DND-41 (cell line): ENCODE data around the gene LPCAT1.

Source experiments
- ATAC-seq: fragments of 200-7000 bp; cut with Tn5 transposase; 3 replicates; pipeline ENCODE4 v1.9.1; 2021; ENCODE audit warnings: low read depth; ENCODE audit not compliant: insufficient read depth
- DNase-seq: peaks from one replicate; pipeline ENCODE4 v3.0.0-alpha.2; 2020
- H2AFZ ChIP-seq: 2 replicates; pipeline ENCODE4 v1.6.0; 2012; ENCODE audit warnings: low read depth, low read length
- H3K27ac ChIP-seq: 2 replicates; pipeline ENCODE4 v1.5.1; 2012; ENCODE audit warnings: low read length, inconsistent platforms
- H3K27me3 ChIP-seq: fragments of 200-600 bp; sonication (generic); 2 replicates; pipeline ENCODE4 v1.6.0; 2012; ENCODE audit warnings: low read length, mild to moderate bottlenecking, inconsistent platforms; ENCODE audit not compliant: insufficient read depth, poor library complexity
- H3K36me3 ChIP-seq: 2 replicates; pipeline ENCODE4 v1.5.1; 2012; ENCODE audit warnings: low read length, inconsistent platforms; ENCODE audit not compliant: insufficient read depth
- H3K4me1 ChIP-seq: 2 replicates; pipeline ENCODE4 v1.5.1; 2012; ENCODE audit warnings: mild to moderate bottlenecking, low read length; ENCODE audit not compliant: insufficient read depth
- H3K4me2 ChIP-seq: 2 replicates; pipeline ENCODE4 v1.6.0; 2012; ENCODE audit warnings: mild to moderate bottlenecking, moderate library complexity, low read length, inconsistent platforms; ENCODE audit not compliant: insufficient read depth
- H3K4me3 ChIP-seq, 2 experiments: fragments of 200-600 bp in 1 of 2; shearing (Covaris generic) in 1 of 2; 2 replicates each; pipeline ENCODE4 v1.5.1; 2012 to 2016; ENCODE audit warnings: inconsistent platforms in 2 of 2, low read length in 2 of 2, mild to moderate bottlenecking in 2 of 2, low read depth in 1 of 2, moderate library complexity in 1 of 2
- H3K79me2 ChIP-seq: 2 replicates; pipeline ENCODE4 v1.6.0; 2012; ENCODE audit warnings: low read length, inconsistent platforms; ENCODE audit not compliant: insufficient read depth
- H3K9ac ChIP-seq: 2 replicates; pipeline ENCODE4 v1.6.0; 2012; ENCODE audit warnings: low read depth, mild to moderate bottlenecking, inconsistent platforms, low read length, moderate library complexity
- H3K9me3 ChIP-seq: 2 replicates; pipeline ENCODE4 v1.5.1; 2012; ENCODE audit warnings: low read length, moderate library complexity, mild to moderate bottlenecking, inconsistent platforms; ENCODE audit not compliant: insufficient read depth, severe bottlenecking
- H4K20me1 ChIP-seq: 2 replicates; pipeline ENCODE4 v1.6.0; 2012; ENCODE audit warnings: low read length; ENCODE audit not compliant: insufficient read depth
- CTCF ChIP-seq: IDR thresholded peaks from 2 replicates; pipeline ENCODE4 v1.5.1; 2012; ENCODE audit warnings: borderline replicate concordance, low read length, moderate library complexity, mild to moderate bottlenecking; ENCODE audit not compliant: poor library complexity, severe bottlenecking; ENCODE audit errors: extremely low read depth
- EZH2 ChIP-seq: IDR thresholded peaks from 3 replicates; pipeline ENCODE4 v1.6.1; 2012; ENCODE audit warnings: borderline replicate concordance, low read depth, mild to moderate bottlenecking, moderate library complexity, low read length, inconsistent platforms; ENCODE audit not compliant: severe bottlenecking

LPCAT1 gene

GRCh38 chr5:1470762-1471211 lies 53.0 kb downstream of the LPCAT1 start:
- Histone ChIP-seq H3K4me3 (no peak overlapping the region), H3K79me2 (no peaks in the 10 kb centered on the region), H3K9ac (no peak overlapping the region), H4K20me1 (no peaks in the 10 kb centered on the region), H3K4me2 (no peak overlapping the region), H3K27me3 (no peaks in the 10 kb centered on the region), H3K4me1 (no peaks in the 10 kb centered on the region), H3K36me3 (peaks cover 83% of the 10 kb centered on the region), H2AFZ (no peak overlapping the region), H3K27ac (no peak overlapping the region), H3K9me3 (peaks cover 1% of the 10 kb centered on the region)
- no peak for ATAC-seq
- DNase-seq, result no peak
- TF ChIP-seq CTCF (no peak), EZH2 (no peak)

- Histone ChIP-seq H3K27me3 (no peaks in the 10 kb centered on the region), H3K9me3 (peaks cover 2% of the 10 kb centered on the region), H3K4me3 (no peak overlapping the region), H4K20me1 (no peaks in the 10 kb centered on the region; the same call in 1 of the 2 replicates), H3K4me1 (no peaks in the 10 kb centered on the region), H3K36me3 (peaks cover 83% of the 10 kb centered on the region), H2AFZ (no peak overlapping the region), H3K9ac (no peak overlapping the region), H3K79me2 (no peaks in the 10 kb centered on the region), H3K4me2 (no peak overlapping the region), H3K27ac (peak overlapping the region; percentile 14; the same call in 1 of the 2 replicates)
- ATAC-seq, result no peak
- DNase-seq, result no peak
- TF ChIP-seq CTCF (peak; percentile 10), EZH2 (no peak)
These were observed 54.9 kb downstream of the LPCAT1 start for GRCh38 chr5:1468629-1469527.

GRCh38 chr5:1468247-1468612 lies 55.5 kb downstream of the LPCAT1 start:
- no peaks in the 10 kb centered on the region for H3K27me3 ChIP-seq
- DNase-seq (peak; percentile 48), ATAC-seq (peak; percentile 56; the same call in 2 of the 3 replicates)
- no peak overlapping the region for H3K4me2 ChIP-seq
- no peaks in the 10 kb centered on the region; the same call in 1 of the 2 replicates for H4K20me1 ChIP-seq
- no peak overlapping the region for H3K27ac ChIP-seq
- H3K79me2 ChIP-seq, result no peaks in the 10 kb centered on the region
- H3K36me3 ChIP-seq, result peaks cover 83% of the 10 kb centered on the region
- no peak overlapping the region for H2AFZ ChIP-seq
- H3K9ac ChIP-seq, result no peak overlapping the region
- H3K4me1 ChIP-seq, result no peaks in the 10 kb centered on the region
- H3K9me3 ChIP-seq, result peaks cover 2% of the 10 kb centered on the region
- H3K4me3 ChIP-seq, result no peak overlapping the region
- peak; percentile 78 for TF ChIP-seq CTCF
- TF ChIP-seq EZH2, result no peak
